ENCODE data around the gene COL1A2. TPM values are rescaled to one million over a fixed set of nuclear protein-coding genes. Genes with fewer than 3 reads are reported as not detected.

The COL1A2 gene
- total and polyA plus RNA-seq, 2 donors (not counting 1 experiment from before 2014, with no cell fraction given), result 0.46 to 0.47 TPM

GRCh38 chr7:94433224-94433623 is 38.5 kb downstream of the COL1A2 start:
- H3K9me3 Mint-ChIP-seq (ENCODE audit: insufficient read depth), result no peaks in the 10 kb centered on the region
- no peaks in the 10 kb centered on the region for H4K20me1 ChIP-seq (ENCODE audit: control insufficient read depth, insufficient read depth, low read length, poor library complexity, severe bottlenecking)
- CTCF ChIA-PET, result interaction anchor here (1.9 kb wide), 1 partner anchor 13 kb away, joined by 5 read pairs; no protein-coding TSS in a partner anchor

GRCh38 chr7:94434042-94434441 is 39.3 kb downstream of the COL1A2 start:
- no peak overlapping the region for H3K27ac ChIP-seq (ENCODE audit: low read length in 2 of 2)
- ChIA-PET CTCF (interaction anchor here (0.5 to 1.9 kb wide), 3 partner anchors 13 to 1188 kb away, joined by 3 to 5 read pairs (median 4); no protein-coding TSS in a partner anchor), POLR2A (no interaction called here)
- intact Hi-C loops (cut with micrococcal nuclease), result no loop called here
- H3K9me3 ChIP-seq (ENCODE audit: control extremely low read depth in 1 of 3, control insufficient read depth in 2 of 3, insufficient read depth in 1 of 3, low read length in 2 of 3), result no peaks in the 10 kb centered on the region
- Mint-ChIP-seq H3K27me3 (peaks cover 25% of the 10 kb centered on the region), H3K9me3 (ENCODE audit: insufficient read depth) (no peaks in the 10 kb centered on the region), H3K4me1 (no peaks in the 10 kb centered on the region), H3K27ac (no peak overlapping the region), H3K4me3 (no peak overlapping the region)
- no peaks in the 10 kb centered on the region for H3K36me3 ChIP-seq (replicated peaks in 1 of 2; ENCODE audit: control extremely low read depth in 1 of 2, control insufficient read depth in 1 of 2, extremely low read depth in 1 of 2, insufficient read depth in 2 of 2, low read length in 1 of 2)
- H4K20me1 ChIP-seq (ENCODE audit: control insufficient read depth, insufficient read depth, low read length, poor library complexity, severe bottlenecking), result no peaks in the 10 kb centered on the region
- H3K4me2 ChIP-seq (replicated peaks; ENCODE audit: low read depth, low read length, poor library complexity, severe bottlenecking), result no peak overlapping the region
- no peaks in the 10 kb centered on the region for H3K4me1 ChIP-seq (ENCODE audit: control insufficient read depth in 2 of 2, insufficient read depth in 2 of 2, low read length in 2 of 2)
- TF ChIP-seq CTCF (IDR thresholded peaks at IDR 0.05), result no peak
- TF ChIP-seq EZH2 (IDR thresholded peaks at IDR 0.05; ENCODE audit: borderline replicate concordance, insufficient read depth, low read depth, low read length, poor library complexity, severe bottlenecking), result no peak
- no peak overlapping the region for H3K9ac ChIP-seq (ENCODE audit: low read length)
- WGBS (ENCODE audit: insufficient coverage), result 94% methylated on average over 2 of the region's 2 CpGs
- no peaks in the 10 kb centered on the region for H3K79me2 ChIP-seq (ENCODE audit: control insufficient read depth, insufficient read depth, low read length)
- DNase-seq (no peak), ATAC-seq (ENCODE audit: low read depth) (no peak)
- H3K4me3 ChIP-seq (ENCODE audit: control extremely low read depth in 1 of 5, extremely low read depth in 1 of 5, insufficient read depth in 1 of 5, low read depth in 2 of 5, low read length in 4 of 5), result no peak overlapping the region
- no peak overlapping the region for H2AFZ ChIP-seq (ENCODE audit: insufficient read depth, low read depth, low read length, poor library complexity, severe bottlenecking)
- peaks cover 0 to 14% (median 7%) of the 10 kb centered on the region in 4 experiments for H3K27me3 ChIP-seq (replicated peaks in 1 of 4; ENCODE audit: control extremely low read depth in 1 of 4, control insufficient read depth in 3 of 4, insufficient read depth in 4 of 4, low read length in 3 of 4)

More at GRCh38 chr7:94433224-94433623, 38.5 kb downstream of the COL1A2 start:
- ATAC-seq (ENCODE audit: low read depth) (no peak), DNase-seq (no peak)
- Histone ChIP-seq H3K4me3 (ENCODE audit: control extremely low read depth in 1 of 5, extremely low read depth in 1 of 5, insufficient read depth in 1 of 5, low read depth in 2 of 5, low read length in 4 of 5) (no peak overlapping the region), H3K4me2 (replicated peaks; ENCODE audit: low read depth, low read length, poor library complexity, severe bottlenecking) (no peak overlapping the region), H3K4me1 (ENCODE audit: control insufficient read depth in 2 of 2, insufficient read depth in 2 of 2, low read length in 2 of 2) (no peaks in the 10 kb centered on the region), H3K9me3 (ENCODE audit: control extremely low read depth in 1 of 3, control insufficient read depth in 2 of 3, insufficient read depth in 1 of 3, low read length in 2 of 3) (no peaks in the 10 kb centered on the region), H3K79me2 (ENCODE audit: control insufficient read depth, insufficient read depth, low read length) (no peaks in the 10 kb centered on the region), H3K36me3 (replicated peaks in 1 of 2; ENCODE audit: control extremely low read depth in 1 of 2, control insufficient read depth in 1 of 2, extremely low read depth in 1 of 2, insufficient read depth in 2 of 2, low read length in 1 of 2) (no peaks in the 10 kb centered on the region), H3K27ac (ENCODE audit: low read length in 2 of 2) (no peak overlapping the region), H2AFZ (ENCODE audit: insufficient read depth, low read depth, low read length, poor library complexity, severe bottlenecking) (no peak overlapping the region), H3K9ac (ENCODE audit: low read length) (no peak overlapping the region), H3K27me3 (replicated peaks in 1 of 4; ENCODE audit: control extremely low read depth in 1 of 4, control insufficient read depth in 3 of 4, insufficient read depth in 4 of 4, low read length in 3 of 4) (peaks cover 0 to 12% (median 7%) of the 10 kb centered on the region in 4 experiments)
- intact Hi-C loops (cut with micrococcal nuclease), result no loop called here
- Mint-ChIP-seq H3K4me3 (no peak overlapping the region), H3K4me1 (no peaks in the 10 kb centered on the region), H3K27ac (no peak overlapping the region), H3K27me3 (peaks cover 24% of the 10 kb centered on the region)
- TF ChIP-seq EZH2 (IDR thresholded peaks at IDR 0.05; ENCODE audit: borderline replicate concordance, insufficient read depth, low read depth, low read length, poor library complexity, severe bottlenecking) (no peak), CTCF (IDR thresholded peaks at IDR 0.05) (no peak)
- no CpG with 5 or more reads among the region's 2 CpGs for WGBS (ENCODE audit: insufficient coverage)
- POLR2A ChIA-PET, result no interaction called here
